HG03571 (cell line): Measurements from ENCODE around the gene CACNA2D1.

Experiments
- ATAC-seq: cut with Tn5 transposase; IDR thresholded peaks from one replicate; pipeline ENCODE4 v1.9.1; 2021; ENCODE audit not compliant: unreplicated experiment

Gene CACNA2D1

DNA sequence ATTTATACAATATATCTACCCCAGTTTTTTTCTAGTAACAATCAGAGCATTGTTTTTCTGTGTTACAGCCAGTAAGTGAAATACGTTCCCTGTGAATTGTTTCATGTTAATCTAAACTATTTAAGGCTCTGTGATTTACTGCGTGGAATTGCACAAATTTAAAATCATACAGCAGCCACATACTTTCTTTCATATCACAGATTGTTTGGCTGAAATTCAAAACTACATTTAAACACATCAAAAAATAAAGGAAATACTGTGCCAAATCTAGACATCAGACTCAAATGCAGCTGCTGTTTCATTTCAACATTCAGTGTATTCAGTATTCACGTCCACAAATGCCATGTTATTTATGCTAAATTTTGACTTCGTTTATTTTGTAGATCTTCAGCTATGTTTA lies 431.1 kb downstream of the CACNA2D1 start:
- ATAC-seq: no peak

DNA sequence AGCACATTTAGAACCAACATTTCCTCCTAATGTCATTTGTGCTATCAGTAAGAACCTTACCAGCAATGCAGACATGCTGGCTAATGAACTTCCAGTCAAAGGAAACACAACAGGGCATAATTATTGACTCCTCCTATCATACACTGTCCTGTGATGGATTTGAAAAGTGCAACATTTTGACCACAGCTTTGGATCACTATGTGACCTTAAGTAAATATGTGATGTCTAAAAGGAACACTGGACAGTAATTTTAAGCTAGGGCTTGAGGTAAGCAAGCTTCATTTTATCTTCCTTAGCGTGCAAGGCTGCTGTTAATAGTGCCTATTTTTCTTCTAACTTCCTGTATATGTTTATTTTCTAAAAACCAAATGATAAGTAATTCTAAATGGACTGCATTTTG lies 433.2 kb downstream of the CACNA2D1 start:
- no peak for ATAC-seq

DNA sequence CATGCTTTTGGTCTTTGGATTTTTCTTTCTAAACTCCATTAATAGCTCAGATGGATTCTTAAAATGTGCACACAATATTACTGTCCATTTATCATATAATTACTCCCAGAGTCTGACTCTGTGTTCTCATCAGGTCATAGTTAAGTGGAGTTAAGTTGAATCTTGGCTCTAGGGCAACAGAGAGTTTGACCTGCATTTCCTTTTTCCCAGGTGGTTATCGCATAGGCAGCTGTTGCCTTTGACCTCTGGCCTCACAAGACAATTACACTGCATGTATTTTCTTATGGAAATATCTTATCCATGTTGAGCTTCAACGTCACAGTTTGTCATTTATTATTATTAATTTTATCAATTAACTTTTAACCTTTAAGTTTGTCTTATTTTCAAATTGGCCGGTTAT lies 436.3 kb downstream of the CACNA2D1 start:
- no peak for ATAC-seq

DNA sequence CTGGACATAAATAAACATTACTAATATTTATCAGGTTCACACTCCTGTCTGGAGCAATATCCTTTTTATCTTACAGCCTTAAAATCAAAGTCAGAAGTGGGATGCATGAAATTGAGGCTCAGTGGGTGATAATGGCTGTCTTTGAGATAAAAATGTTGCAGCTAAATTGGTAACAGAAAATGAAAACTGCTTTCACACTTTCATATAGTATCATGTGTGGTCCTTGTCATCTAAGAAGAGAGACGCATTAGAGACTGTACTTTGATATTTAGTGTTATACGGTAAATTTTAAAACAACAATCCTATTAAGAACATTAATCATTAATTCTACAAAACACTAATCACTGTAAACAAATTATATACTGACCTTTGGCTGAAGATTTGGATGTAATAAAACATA lies 438.5 kb downstream of the CACNA2D1 start:
- no peak for ATAC-seq

DNA sequence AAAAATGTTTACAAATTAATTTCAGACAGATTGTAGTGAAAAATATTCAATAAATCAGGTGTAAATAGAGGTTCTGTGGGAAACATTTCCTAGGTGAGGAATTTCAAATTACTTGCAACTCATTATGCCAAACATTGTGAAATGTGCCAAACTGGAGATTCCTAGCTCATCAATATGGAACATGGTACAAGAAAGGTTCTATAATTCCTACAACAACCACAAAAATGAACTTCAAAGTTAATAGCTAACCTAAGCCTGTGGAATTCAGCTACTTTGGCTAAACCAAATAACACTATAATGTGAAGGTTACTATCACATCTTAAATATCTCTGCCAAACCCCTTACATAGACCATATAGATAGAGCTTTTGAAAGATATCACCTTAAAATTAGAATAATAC lies 450.4 kb downstream of the CACNA2D1 start:
- no peak for ATAC-seq

DNA sequence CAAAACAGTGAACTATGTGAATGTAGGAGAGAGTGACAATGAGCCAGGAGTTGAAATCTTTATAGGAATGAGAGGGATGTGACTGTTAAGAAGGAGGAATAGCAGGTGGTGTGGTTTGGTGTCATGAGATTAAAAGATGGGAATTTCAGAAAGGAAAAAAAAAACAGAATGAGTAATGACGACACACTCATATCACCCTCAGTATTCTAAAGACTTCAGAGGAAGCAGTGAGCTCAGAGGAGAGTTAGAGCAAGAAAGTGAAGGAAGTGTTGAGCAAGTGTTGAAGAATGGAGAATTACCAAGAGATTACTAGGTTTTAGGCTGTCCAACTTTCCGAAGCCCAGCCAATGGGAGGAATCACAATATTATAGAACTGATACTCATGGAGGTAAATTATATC lies 453.2 kb downstream of the CACNA2D1 start:
- no peak for ATAC-seq

DNA sequence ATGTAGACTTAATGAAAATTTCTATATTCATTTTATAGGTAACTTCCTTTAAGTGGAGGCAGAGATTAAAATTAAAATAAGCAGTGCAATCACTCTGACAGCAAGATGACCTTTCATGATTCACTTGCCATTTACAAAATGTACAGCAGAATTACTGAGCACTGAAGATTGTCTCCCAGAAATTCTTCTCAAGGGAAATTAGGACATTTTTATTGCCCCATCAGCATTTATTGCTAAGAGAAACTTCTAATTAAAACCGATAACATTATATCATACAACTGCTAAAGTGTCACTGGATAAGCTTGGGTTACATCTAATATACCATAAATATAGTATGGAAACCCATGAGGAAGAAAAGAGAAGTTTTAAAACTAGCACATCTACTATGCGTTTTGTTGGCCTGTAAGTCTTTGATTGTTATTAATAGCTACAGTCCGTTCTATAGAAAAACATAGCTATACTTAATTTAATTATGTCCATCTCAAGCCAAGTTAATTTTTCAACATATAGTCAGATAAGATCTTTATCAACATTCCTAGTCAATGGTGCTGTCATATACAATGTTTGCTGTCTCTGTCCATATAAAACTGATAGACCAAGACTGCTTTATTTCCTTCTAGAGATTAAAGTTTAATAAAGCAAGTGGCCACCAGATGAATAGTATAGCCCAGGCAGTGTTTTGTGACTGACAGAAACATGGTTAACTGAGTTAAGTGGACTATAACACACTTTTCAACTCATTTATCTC lies 456.7 kb downstream of the CACNA2D1 start:
- ATAC-seq: no peak

DNA sequence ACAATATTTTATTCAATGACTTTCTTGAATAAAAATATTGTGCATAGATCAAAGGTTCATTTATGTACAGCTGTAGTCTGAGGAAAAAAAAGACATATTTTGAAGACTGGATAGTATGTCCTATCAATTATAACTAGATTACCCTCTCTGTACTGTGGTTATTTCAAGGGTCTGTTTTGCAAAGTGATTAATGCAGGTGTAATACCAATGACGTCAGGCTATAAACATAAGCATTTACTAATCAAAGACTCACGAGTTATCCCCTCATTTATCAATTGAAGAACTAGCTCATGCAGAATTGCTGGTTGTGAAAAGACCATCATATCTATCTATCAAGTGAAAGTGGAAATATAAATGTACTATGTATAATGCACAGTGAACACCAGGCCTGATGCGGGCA lies 460.2 kb downstream of the CACNA2D1 start:
- no peak for ATAC-seq

DNA sequence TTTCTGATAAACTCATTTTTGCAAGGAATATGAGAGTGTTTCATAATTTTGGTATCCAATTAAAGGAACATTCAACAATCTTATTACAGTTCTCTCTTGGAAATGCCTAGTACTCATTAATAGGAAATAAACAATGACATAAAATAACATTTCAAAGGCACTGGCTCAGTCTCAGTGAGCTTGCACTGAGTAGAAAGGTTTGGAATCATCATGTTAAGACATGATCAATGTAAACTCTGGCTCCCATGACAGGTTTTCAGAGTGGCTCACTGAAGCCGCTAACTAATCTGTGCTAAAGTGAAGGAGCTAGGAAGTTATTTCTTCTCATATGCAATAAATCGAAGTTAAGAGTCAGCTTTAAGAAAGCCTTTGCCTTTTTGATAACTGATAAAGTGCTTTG lies 470.5 kb downstream of the CACNA2D1 start:
- no peak for ATAC-seq

DNA sequence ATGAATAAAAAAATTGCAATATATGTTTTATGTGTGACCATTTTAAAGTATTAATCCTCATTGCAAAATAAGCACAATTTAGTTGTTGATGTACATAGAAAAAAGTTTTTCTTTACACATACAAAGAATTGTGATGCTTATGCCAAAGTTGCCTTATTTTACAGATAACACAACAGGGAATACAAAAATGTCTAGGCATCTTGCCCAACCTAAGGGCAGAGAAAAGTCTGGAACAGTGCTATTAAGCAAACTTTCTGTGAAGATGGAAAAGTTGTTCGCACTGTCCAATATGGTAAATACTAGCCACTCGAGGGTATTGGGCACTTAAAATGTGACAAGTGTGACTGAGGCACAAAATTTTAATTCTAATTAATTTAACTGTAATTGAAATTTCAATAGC lies 483.6 kb downstream of the CACNA2D1 start:
- no peak for ATAC-seq

DNA sequence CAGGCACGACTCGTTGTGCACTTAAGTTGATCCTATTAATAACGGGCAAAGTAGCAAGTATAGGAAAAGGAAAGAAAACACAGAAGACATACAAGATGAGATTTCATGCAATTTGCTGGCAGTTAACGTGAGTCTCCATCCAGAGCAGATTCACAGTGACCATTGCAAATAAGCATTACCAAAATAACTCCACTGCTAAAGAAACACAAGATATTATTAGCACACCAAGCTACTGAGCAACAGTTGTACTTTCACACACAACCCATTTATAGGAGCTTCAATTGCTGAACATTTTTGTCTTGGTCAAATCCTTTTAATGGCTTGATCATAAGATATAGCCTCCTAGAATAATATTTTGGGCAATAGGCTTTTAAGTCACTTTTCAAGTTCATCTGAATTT lies 486.1 kb downstream of the CACNA2D1 start:
- ATAC-seq: no peak

DNA sequence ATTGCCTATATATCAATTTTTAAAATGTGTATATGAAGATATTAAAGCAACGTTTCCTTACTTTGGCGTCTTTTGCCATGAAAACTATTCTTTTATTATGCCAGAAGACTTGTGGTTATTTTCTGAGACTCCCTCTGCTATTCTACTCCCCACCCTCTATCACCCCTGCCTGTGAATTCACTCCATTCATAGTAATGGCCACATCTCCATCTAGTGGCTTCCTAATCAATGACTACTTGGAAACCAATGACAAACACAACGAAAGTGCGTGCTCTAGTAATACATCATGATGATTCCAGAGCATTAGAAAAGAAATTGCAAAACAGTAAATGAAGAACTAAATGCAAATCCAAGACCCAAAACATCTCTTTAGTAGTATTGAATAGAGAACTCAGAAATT lies 487.1 kb downstream of the CACNA2D1 start:
- no peak for ATAC-seq

DNA sequence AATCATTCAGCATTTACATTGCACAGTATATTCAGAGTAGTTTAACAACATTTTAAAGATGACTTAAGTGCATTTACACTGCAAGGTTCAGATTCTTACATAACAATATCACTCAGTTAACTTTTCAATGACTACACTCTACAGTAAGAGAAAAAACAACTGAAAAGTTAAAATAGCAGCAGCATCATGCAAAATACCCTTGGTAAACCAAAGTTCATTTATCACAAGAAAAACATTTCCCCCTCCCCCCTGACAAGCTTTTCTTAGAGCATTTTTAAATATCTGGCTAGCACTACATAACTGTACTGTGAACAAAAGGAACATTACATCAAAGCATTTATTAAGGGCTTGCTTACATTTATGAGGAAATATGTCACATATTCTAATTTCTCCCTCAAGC lies 494.3 kb downstream of the CACNA2D1 start:
- no peak for ATAC-seq

DNA sequence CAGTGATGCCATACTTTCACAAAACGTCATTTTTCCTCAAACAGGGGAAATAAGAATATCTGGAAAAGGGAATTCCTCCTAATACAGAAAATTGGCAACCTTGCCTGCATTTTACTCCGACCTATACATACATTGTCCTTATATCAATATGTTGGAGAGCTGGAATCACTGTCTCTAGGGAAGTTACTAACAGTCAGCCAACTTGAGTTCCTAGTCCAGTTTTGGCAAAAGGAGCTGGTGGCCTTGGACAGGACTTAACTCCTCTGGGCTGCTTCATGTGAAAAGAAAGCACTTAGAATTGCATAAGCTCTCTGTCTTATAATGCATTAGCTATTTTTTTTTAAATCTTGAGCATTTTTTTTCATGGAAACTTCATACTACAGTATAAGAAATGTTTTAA lies 499.5 kb downstream of the CACNA2D1 start:
- ATAC-seq: no peak

DNA sequence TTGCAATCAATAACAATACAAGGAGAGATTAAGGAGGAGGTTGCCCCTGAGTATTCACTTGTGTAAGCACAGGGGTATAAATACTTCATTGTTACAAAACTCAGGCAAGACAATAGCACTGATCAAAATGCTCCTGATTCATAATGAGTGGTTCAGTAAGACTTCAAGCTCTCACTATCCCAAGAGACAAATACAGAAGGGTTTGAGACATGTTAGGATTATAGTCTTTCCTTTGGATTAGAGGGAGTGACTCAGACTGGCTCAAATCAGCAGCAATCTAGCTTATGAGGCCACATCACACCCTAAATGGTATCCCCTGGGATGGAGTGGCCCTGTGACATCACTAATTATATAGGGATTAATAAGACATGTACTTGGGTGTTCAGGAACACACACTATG lies 506.5 kb downstream of the CACNA2D1 start:
- no peak for ATAC-seq

DNA sequence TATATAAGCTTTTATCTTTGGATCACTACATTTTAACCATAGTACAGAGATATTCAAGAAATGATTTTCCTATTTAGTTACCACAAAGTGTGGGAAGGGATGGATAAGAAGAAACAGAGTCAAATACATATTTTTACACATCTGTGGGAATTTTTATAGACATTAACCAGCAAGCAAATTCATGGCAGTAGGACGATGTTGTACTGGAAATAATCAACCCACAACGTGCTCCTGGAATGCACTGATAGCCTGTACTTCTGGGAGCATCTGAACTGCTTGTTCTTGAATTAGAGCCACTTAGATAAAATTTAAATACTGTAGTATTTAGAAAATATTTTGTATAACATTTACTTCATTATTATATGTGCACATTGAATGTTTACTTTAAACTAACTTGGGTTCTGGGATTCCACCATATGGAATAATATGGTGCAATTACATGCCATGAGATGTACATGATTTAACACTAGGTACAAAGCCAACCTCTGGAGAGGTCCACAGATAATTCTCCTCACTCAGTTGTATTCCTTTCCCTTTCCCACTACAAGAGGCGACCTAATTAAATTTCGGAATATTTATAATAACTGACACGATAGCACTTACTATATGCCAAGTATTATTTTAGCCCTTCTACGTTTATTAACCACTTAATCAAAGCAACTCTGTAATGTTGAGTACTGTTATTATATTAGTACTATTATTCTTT lies 508.8 kb downstream of the CACNA2D1 start:
- ATAC-seq: no peak

DNA sequence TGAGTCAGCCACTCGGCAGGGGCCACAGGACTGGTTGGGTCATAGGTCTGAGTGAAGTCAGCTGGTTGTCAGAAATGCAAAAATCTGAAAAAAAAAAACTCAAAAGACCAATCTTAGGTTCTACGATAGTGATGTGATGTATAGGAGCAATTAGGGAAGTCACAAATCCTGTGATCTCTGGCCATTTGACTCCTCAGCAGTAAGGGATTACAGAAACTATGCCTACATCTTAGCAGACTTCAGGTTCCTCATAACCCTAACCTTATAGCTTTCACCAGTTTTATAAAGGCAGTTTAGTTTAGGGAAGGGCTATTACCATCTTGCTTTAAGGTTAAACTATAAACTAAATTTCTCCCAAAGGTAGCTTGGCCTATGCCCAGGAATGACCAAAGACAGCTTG lies 510.6 kb downstream of the CACNA2D1 start:
- ATAC-seq: no peak

DNA sequence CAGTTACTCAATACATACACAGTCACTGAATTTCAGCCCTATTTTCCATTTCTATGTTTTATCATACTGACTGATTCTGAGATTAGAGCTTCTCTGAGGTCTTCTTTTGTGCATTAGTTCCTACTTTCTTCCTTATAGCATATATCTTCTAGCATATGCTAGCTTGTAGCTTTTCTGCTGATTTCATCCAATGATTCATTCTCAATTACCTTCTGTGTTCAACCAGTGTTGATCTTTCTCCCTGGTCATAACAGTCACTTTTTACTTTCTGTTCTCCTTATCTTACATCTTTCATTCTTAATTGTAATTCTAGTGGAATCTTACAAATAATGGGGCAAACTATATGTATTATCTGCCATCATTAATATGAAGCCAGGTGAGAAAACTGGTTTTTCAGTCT lies 514.2 kb downstream of the CACNA2D1 start:
- ATAC-seq: no peak

DNA sequence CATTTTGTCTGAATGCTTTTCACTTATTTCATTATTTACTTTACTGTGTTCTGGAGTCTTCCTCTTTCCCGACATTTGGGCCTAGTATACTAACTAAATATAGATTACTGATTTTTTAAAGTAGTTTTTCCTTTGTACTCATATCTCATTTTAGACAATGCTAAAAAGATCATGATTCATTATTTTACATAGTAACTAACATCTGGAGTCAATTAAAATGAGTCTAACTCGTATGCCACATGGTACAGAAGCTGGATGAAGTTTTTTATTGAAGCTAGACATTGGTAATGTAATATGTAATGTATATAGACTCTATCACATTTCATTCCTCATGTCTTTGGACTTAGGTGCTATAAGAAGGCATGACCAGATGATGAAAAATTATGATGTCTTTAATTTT lies 517.4 kb downstream of the CACNA2D1 start:
- ATAC-seq: no peak

DNA sequence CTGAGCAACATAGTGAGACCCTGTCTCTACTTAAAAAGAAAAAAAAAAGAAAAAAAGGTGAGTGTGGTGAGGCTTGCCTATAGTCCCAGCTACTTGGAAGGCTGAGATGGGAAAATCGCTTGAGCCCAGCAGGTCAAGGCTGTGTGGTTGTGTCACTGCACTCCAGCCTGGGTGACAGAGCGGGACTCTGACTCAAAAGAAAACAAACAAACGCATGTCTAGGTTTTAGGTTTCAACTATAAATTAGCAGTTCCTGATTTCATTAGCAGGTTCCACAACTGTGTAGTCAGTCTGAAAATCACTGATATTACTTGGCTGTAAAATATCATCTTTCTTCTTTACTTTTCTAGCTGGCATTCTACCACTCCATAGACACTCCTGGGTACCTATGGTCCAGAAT lies 518.0 kb downstream of the CACNA2D1 start:
- ATAC-seq: no peak

DNA sequence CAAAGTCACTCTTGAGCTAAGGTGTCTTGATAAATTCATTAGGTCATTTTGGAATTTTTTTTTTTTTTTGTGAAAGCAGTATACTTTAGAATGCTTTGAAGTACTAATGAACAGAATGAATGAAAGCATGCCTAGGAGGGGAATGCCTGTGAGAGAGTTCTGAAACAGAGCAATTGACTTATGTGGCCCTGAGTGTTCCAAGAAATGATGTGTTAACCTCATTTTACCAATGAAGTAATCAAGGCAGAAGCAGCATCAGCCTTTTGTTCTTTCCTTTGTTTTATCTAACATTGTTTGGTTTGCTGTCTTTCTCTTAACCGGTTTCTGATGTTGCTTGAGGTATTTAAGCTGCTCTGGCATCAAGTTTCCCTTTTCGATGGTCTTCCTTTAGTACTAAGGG lies 519.1 kb downstream of the CACNA2D1 start:
- ATAC-seq: no peak

DNA sequence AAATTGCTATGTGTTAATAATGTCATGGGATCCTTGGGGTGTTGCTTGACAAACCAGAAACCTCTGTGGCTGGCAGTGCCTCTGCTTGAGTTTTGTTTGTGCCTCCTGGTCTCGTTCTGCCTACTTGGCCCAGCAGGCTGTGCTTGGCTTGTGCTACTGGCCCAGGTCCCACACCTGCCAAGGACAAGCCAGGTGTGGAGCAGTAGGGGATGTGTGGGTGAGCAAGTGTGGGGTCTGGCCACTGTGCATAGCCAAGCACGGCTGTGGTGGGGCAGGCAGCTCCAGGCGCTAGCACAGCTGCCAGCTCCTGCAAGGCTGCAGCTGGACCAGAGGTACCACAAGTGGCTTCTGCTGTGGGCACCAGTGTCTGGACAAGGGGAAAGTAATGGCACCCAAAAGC lies 524.1 kb downstream of the CACNA2D1 start:
- no peak for ATAC-seq

DNA sequence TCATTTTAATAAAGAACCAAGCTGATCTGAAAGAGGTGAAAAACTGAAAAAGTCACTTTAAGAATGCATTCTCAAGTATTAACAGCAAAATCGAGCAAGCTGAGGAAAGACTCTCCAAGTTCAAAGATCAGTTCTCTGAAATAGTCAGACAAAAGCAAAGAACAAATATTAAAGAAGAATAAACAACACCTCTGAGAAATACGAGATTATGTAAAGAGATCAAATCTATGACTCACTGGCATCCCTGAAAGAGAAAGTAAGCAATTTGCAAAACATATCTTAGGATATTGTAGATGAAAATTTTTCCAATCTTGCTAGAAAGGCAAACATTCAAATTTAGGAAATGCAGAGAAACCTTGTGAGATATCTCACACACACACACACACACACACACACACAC lies 535.4 kb downstream of the CACNA2D1 start:
- no peak for ATAC-seq
